ENCODE data around the gene ANO9. TPM values are rescaled to one million over a fixed set of nuclear protein-coding genes. Genes with fewer than 3 reads are reported as not detected.
A peak's percentile ranks its signal among the peaks of the same experiment; 100 is the strongest.
"Not testable (repeated sequence)": the region's sequence is repeated elsewhere in the genome, so short reads cannot be mapped to it uniquely, and the experiment has no call there.

ANO9 gene
- total RNA-seq, 1 donor from 2014 or later = 22.4 TPM

DNA sequence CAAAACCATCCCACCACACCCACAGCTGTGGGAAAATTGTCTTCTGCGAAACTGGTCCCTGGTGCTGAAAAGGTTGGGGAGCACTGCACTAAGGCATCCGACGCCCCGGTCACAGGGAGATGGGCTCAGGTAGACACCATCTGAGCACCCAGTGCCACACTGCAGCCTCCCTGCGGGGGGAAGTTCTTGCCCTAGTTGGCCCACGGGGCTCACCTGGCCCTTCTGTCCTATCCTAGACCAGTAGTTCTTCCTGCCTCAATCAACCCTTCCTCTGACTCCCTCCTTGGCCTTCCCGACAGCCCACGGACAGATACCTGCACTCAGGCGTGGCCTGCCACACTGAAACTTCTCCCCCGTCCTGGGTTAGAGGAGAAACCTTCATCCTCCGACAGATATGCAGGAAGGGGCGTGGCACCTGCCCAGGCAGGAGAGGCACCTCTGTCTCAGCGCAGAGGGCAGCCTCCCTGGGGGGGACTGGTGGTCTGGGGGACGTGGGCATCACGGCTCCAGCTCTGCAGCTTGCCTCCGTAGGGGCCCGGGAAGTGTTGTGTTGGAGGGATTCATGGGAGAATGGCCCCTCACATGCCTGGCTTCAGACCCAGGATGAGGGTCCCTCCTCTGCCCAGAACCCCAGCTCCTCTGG is 4.5 kb downstream of the ANO9 start:
- intact Hi-C loops (cut with DNase I) = no loop called here
- ATAC-seq = no peak
- Histone ChIP-seq H3K36me3 (no peaks in the 10 kb centered on the region), H3K27me3 (peaks cover 9% of the 10 kb centered on the region), H3K4me3 (no peak overlapping the region), H3K9me3 (no peaks in the 10 kb centered on the region), H3K27ac (no peak overlapping the region), H3K4me1 (no peaks in the 10 kb centered on the region)
- TF ChIP-seq, protein P1, sequence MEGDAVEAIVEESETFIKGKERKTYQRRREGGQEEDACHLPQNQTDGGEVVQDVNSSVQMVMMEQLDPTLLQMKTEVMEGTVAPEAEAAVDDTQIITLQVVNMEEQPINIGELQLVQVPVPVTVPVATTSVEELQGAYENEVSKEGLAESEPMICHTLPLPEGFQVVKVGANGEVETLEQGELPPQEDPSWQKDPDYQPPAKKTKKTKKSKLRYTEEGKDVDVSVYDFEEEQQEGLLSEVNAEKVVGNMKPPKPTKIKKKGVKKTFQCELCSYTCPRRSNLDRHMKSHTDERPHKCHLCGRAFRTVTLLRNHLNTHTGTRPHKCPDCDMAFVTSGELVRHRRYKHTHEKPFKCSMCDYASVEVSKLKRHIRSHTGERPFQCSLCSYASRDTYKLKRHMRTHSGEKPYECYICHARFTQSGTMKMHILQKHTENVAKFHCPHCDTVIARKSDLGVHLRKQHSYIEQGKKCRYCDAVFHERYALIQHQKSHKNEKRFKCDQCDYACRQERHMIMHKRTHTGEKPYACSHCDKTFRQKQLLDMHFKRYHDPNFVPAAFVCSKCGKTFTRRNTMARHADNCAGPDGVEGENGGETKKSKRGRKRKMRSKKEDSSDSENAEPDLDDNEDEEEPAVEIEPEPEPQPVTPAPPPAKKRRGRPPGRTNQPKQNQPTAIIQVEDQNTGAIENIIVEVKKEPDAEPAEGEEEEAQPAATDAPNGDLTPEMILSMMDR (IDR thresholded peaks at IDR 0.05) = no peak
- no peak for DNase-seq

DNA sequence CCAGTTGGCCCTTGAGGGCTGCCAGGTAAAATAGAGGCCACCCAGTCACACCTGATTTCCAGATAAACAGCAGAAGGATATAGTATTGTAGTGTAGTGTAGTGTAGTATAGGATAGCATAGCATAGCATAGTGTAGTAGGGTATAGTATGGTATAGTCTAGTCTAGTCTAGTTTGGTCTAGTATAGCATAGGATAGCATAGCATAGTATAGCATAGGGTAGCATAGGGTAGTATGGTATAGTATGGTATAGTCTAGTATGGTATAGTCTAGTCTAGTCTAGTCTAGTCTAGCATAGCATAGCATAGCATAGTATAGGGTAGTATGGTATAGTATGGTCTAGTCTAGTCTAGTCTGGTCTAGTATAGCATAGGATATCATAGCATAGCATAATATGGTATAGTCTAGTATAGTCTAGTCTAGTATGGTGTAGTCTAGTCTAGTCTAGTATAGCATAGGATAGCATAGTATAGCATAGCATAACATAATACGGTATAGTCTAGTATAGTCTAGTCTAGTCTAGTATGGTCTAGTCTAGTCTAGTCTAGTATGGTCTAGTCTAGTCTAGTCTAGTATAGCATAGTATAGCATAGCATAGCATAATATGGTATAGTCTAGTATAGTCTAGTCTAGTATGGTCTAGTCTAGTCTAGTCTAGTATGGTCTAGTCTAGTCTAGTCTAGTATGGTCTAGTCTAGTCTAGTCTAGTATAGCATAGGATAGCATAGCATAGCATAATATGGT is 6.6 kb downstream of the ANO9 start:
- intact Hi-C loops (cut with DNase I); H3K27me3 ChIP-seq; ATAC-seq; H3K4me3 ChIP-seq; H3K9me3 ChIP-seq; H3K27ac ChIP-seq; DNase-seq; H3K4me1 ChIP-seq; H3K36me3 ChIP-seq: not testable (repeated sequence)

DNA sequence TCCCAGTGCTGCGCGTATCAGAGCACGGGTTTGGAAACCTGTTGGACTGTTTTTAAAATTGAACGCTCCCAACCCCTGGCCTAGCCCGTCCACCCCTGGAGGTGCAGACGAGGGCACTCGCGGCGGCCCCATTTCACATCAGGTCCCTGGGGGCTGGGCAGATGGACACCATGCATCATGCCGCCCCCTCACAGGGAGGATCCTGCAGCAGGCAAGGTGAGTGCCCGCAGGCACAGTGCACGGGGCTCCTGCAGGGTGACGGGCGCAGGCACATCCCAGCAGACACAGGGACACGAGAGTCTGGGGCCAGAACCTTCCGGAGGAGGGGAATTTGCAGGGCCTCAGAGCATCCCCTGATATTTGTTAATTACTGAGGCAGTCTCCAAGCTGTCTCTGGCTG is 7.3 kb downstream of the ANO9 start:
- Histone ChIP-seq H3K9me3 (no peaks in the 10 kb centered on the region), H3K36me3 (no peaks in the 10 kb centered on the region), H3K4me3 (no peak overlapping the region), H3K4me1 (no peaks in the 10 kb centered on the region), H3K27ac (no peak overlapping the region), H3K27me3 (no peaks in the 10 kb centered on the region)
- TF ChIP-seq, protein P1 (IDR thresholded peaks at IDR 0.05) = no peak
- ATAC-seq (no peak), DNase-seq (no peak)
- intact Hi-C loops (cut with DNase I) = no loop called here

DNA sequence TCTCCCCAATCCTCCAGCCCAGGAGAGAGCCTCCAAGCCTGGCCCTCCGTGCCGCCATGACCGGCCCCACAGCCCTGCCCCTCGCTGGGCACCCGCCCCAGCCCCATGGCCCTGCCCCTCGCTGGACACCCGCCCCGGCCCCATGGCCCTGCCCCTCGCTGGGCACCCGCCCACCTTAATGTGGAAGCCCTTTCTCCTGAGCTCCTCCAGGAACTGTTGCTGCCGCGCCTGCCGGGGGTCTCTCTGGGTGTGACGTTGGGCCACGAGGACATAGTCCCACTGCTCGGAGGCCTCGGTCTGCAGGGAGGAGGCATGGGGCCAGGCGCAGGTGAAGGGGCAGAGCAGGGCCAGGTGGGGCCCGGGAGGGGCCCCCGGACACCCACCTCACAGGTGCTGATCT is 8.2 kb downstream of the ANO9 start:
- no peak for DNase-seq
- Histone ChIP-seq H3K4me1 (no peaks in the 10 kb centered on the region), H3K27me3 (no peaks in the 10 kb centered on the region), H3K36me3 (no peaks in the 10 kb centered on the region), H3K27ac (no peak overlapping the region), H3K4me3 (no peak overlapping the region), H3K9me3 (no peaks in the 10 kb centered on the region)
- peak; percentile 9 for ATAC-seq
- intact Hi-C loops (cut with DNase I) = no loop called here
- TF ChIP-seq, protein P1 (IDR thresholded peaks at IDR 0.05) = no peak

DNA sequence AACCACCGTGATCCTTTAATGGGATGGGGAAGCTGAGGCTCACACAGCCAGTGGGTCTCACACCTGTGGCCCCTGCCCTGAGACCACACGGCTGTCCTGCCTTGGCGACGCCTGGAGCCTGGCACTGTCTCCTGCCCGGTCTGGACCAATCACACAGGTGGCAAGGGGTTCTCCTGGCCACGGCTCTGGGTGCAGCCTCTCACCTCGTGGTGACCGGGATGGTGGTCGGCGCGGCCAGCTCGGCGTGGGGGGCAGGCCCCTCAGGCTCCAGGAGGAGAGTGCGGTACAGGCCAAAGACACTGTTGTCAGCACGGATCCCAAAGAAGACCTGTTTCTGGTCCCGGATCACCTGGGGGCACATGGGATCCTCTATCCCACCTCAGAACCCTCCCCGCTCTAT is 8.7 kb downstream of the ANO9 start:
- H3K4me1 ChIP-seq = no peaks in the 10 kb centered on the region
- H3K4me3 ChIP-seq = no peak overlapping the region
- ATAC-seq (no peak), DNase-seq (no peak)
- TF ChIP-seq, protein P1 (IDR thresholded peaks at IDR 0.05) = no peak
- H3K27me3 ChIP-seq = no peaks in the 10 kb centered on the region
- no peak overlapping the region for H3K27ac ChIP-seq
- H3K9me3 ChIP-seq = no peaks in the 10 kb centered on the region
- no peaks in the 10 kb centered on the region for H3K36me3 ChIP-seq
- intact Hi-C loops (cut with DNase I) = no loop called here

DNA sequence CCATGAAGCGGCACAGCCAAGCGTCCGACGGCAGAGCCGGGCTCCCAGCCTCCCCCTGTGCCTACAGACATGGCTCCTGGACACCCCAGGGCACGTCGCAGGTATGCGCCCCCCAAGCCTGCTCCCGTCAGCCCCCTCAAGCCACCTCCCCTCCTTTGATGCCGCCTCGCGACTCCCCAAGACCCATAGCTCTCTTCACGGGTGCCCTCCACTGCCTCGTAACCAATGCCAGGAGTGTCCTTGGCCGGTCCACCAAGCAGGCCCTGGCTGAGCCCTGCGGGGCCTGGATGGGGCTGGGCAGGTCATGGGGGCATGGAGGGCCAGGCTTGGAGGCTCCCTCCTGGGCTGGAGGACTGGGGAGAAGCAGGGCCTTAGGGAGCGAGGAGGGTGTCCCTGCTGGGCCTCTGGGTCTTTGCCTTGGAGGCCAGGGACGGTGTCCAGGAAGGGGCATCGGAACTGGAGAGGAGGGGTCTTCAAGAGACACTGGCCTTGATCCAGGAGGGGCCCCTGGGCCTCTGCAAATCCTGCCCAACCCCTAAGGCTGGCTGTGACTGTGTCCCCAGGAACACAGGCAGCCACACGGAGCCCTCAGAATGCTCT is 9.2 kb downstream of the ANO9 start:
- DNase-seq = no peak

More for the DNA sequence above, 9.2 kb downstream of the ANO9 start:
- intact Hi-C loops (cut with DNase I) = no loop called here
- Histone ChIP-seq H3K27me3 (no peaks in the 10 kb centered on the region), H3K27ac (no peak overlapping the region), H3K4me3 (no peak overlapping the region), H3K9me3 (no peaks in the 10 kb centered on the region), H3K36me3 (no peaks in the 10 kb centered on the region), H3K4me1 (no peaks in the 10 kb centered on the region)
- TF ChIP-seq, protein P1 (IDR thresholded peaks at IDR 0.05) = no peak
- ATAC-seq = no peak
